Thoracic aorta (tissue), 2 donors: ENCODE measurements around the gene ICAM4. TPM values are rescaled to one million over a fixed set of nuclear protein-coding genes. Genes with fewer than 3 reads are reported as not detected.
A peak's percentile ranks its signal among the peaks of the same experiment; 100 is the strongest.

Experiments
- ATAC-seq: fragments of 150-250 bp; one replicate; pipeline ENCODE4 v1.8.0; 2017; ENCODE audit warnings: low read depth; ENCODE audit not compliant: insufficient number of reproducible peaks, low FRiP score
- DNase-seq: peaks from one replicate; pipeline ENCODE4 v3.0.0-alpha.2; 2020; ENCODE audit warnings: low spot score
- H3K27ac ChIP-seq, 2 donors: fragments of 200-600 bp; sonication (generic); 1 replicate in 1 of 2; 2 replicates in 1 of 2; pipeline ENCODE4 v1.5.1; 2016; ENCODE audit warnings: mild to moderate bottlenecking in 2 of 2, moderate library complexity in 2 of 2
- H3K27me3 ChIP-seq: fragments of 200-600 bp; sonication (generic); replicated peaks from 2 replicates; pipeline ENCODE4 v1.6.0; 2016; ENCODE audit warnings: mild to moderate bottlenecking; ENCODE audit not compliant: insufficient read depth
- H3K36me3 ChIP-seq: fragments of 200-600 bp; sonication (generic); one replicate; pipeline ENCODE4 v1.5.1; 2016
- H3K4me1 ChIP-seq, 2 donors: fragments of 200-600 bp; sonication (generic); 1 replicate in 1 of 2; 2 replicates in 1 of 2; pipeline versions ENCODE4 v1.5.1 to v1.6.0; 2016; ENCODE audit warnings: low read depth in 2 of 2, mild to moderate bottlenecking in 1 of 2; ENCODE audit not compliant: control insufficient read depth in 1 of 2
- H3K4me3 ChIP-seq: fragments of 200-600 bp; sonication (generic); 2 replicates; pipeline ENCODE4 v1.5.1; 2016; ENCODE audit warnings: mild to moderate bottlenecking
- H3K9me3 ChIP-seq: fragments of 200-600 bp; sonication (generic); 2 replicates; pipeline ENCODE4 v1.5.1; 2016
- CTCF ChIP-seq: fragments of 200-600 bp; sonication (generic); IDR thresholded peaks from one replicate; pipeline ENCODE4 v1.5.1; 2019; ENCODE audit warnings: antibody characterized with exemption
- total RNA-seq, 2 donors: library from RNA; depleted of rRNA; stranded (reverse); fragments of >200 nt; gene quantifications; one replicate each; pipeline versions ENCODE4 v1.1.0 to v1.2.3, GENCODE V29; 2016

The ICAM4 gene
- total RNA-seq, 2 donors from 2014 or later = 0.95 to 2.0 TPM

GRCh38 chr19:10270180-10270615 is 16.6 kb upstream of the ICAM4 start:
- Histone ChIP-seq H3K4me1 (peaks cover 0 to 13% of the 10 kb centered on the region in 2 donors), H3K4me3 (peak overlapping the region; percentile 69), H3K27ac (peak overlapping the region; percentile 59 to 68), H3K27me3 (peaks cover 9% of the 10 kb centered on the region), H3K9me3 (no peaks in the 10 kb centered on the region), H3K36me3 (no peaks in the 10 kb centered on the region)
- no peak for TF ChIP-seq CTCF
- ATAC-seq = no peak
- DNase-seq = no peak

- Histone ChIP-seq H3K9me3 (no peaks in the 10 kb centered on the region), H3K27ac (peak within 1 kb of the TSS; percentile 59 to 68), H3K36me3 (no peaks in the 10 kb centered on the region), H3K27me3 (peaks cover 9% of the 10 kb centered on the region), H3K4me1 (peaks cover 0 to 13% of the 10 kb centered on the region in 2 donors), H3K4me3 (peak within 1 kb of the TSS; percentile 69)
- DNase-seq (no peak), ATAC-seq (peak; percentile 30)
- no peak for TF ChIP-seq CTCF
Observed at GRCh38 chr19:10270616-10271394, 15.9 kb upstream of the ICAM4 start, which contains the start of gene ICAM1. TSS of gene ICAM1 (plus strand) at chr19:10271120. CDS start at chr19:10271160, 40 bp downstream.

GRCh38 chr19:10271543-10272086 is 15.1 kb upstream of the ICAM4 start:
- no peak for TF ChIP-seq CTCF
- Histone ChIP-seq H3K27me3 (peaks cover 9% of the 10 kb centered on the region), H3K36me3 (no peaks in the 10 kb centered on the region)

GRCh38 chr19:10274589-10274988 is 12.2 kb upstream of the ICAM4 start:
- Histone ChIP-seq H3K27ac (no peak overlapping the region), H3K36me3 (no peaks in the 10 kb centered on the region), H3K4me1 (peaks cover 0 to 12% of the 10 kb centered on the region in 2 donors), H3K4me3 (no peak overlapping the region), H3K27me3 (peaks cover 8% of the 10 kb centered on the region), H3K9me3 (no peaks in the 10 kb centered on the region)
- DNase-seq (no peak), ATAC-seq (no peak)
- no peak for TF ChIP-seq CTCF

More at GRCh38 chr19:10271543-10272086, 15.1 kb upstream of the ICAM4 start:
- no peaks in the 10 kb centered on the region for H3K9me3 ChIP-seq
- H3K27ac ChIP-seq = peak overlapping the region in 1 of 2 donors; percentile 68
- H3K4me3 ChIP-seq = peak overlapping the region; percentile 69
- H3K4me1 ChIP-seq = peaks cover 0 to 13% of the 10 kb centered on the region in 2 donors
- DNase-seq = no peak
- ATAC-seq = no peak

GRCh38 chr19:10277795-10278589 is 8.8 kb upstream of the ICAM4 start:
- Histone ChIP-seq H3K4me3 (no peak overlapping the region), H3K4me1 (no peaks in the 10 kb centered on the region), H3K36me3 (no peaks in the 10 kb centered on the region), H3K27ac (no peak overlapping the region), H3K9me3 (no peaks in the 10 kb centered on the region), H3K27me3 (no peaks in the 10 kb centered on the region)
- ATAC-seq = no peak
- no peak for DNase-seq
- no peak for TF ChIP-seq CTCF
